ENCODE measurements around the gene ERC1.
A peak's percentile ranks its signal among the peaks of the same experiment; 100 is the strongest.
"Not testable (repeated sequence)": the region's sequence is repeated elsewhere in the genome, so short reads cannot be mapped to it uniquely, and the experiment has no call there.

ERC1 gene

GRCh38 chr12:989051-989450, 2.0 kb upstream of the ERC1 start:
- DNase-seq = no peak

GRCh38 chr12:989751-990660, 1.0 kb upstream of the ERC1 start:
- DNase-seq = no peak

- DNase-seq = peak; percentile 14
Observed at GRCh38 chr12:991350-992333, 619 bp downstream of the ERC1 start.

DNA sequence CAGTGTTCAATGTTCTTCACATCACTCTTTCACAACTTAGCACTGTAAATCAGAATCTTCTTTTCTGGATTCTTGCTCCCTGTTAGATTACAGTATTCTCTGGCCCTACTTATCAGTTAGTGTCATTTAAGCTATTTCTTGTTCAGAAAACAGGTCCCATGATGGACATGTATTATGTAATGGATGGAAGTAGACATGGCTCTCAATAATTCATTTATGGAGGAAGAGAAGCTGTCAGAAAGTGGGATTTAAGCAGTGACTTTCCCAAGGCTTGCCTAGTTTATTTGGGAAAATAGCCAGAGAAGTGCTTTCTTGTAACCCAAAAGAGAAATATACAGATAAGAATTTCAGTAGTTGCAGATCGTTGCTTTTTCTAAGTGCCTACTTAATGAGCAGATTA, 1.6 kb downstream of the ERC1 start:
- DNase-seq = no peak

DNA sequence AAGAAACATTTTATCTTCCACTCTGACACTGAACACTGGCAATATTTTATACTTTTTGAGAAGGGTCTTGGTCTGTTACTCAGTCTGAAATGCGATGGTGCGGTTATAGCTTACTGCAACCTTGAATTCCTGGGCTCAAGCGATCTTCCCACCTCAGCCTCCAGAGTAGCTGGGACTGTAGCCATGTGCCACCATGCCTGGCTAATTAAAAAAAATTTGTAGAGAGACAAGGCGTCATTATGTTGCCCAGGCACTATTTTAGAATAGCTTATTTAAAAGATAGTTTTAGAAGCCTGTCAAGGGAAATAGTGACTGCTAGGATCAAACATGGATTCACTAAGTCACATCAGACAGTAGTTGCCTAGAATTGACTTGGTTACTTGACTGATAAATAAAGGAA, 5.9 kb downstream of the ERC1 start:
- DNase-seq = no peak

DNA sequence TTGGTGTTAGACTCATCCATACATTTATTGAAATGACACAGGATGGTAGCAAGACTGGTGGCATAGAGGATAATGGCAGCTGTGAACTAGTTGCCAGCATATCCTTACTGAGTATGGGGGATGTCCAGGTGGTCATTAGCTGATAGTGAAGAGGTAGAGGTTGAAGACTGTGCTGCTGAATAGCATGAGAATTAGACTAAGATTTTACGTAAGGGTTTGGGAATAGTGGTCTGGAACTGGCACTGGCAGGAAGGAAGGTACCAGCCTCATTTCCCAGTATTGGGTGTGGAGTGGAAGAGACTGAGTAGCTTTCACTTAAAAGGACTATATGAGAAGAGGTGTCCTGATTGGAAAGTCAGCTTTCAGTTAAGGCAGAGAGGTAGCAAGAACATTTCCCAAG, 6.5 kb downstream of the ERC1 start:
- DNase-seq = no peak

DNA sequence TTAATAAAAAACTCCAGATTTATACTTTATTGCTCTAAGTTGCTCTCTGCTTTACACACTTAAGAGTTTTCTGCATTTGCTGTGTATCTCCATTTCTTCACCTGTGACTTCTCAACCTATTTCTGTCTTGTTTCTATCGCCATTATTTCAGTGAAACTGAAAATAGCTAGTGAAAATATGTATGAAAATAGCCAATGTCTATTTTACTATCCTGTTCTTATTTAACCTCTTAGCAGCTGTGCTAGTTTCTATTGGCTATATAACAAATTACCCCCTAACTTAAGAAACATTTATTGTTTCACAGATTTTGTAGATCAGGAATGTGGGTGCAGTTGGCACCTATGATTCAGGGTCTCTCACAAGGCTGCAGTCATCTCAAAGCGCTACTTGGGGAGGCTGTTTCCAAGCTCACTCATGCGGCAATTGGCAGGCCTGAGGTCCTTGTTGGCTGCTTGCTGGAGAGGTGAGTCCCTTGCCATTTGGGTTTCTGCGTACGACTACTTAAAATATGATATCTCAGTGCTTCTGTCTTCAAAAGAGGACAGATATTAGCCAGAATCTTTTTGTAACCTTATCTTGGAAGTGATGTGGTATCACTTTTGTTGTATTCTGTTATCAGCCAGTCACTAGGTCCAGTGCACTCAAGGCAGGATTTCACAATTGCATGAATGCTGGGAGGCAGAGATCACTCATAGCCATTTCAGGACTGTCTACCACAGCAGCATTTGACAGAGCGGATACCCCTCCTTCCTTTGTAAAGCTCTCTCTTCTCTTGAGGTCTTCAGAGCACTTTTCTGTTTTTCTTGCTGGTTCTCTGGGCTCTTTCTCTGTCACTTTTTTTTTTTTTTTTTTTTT, 7.2 kb downstream of the ERC1 start:
- DNase-seq = no peak

- DNase-seq = not testable (repeated sequence)
Observed at GRCh38 chr12:999736-1000135, 8.7 kb downstream of the ERC1 start.

DNA sequence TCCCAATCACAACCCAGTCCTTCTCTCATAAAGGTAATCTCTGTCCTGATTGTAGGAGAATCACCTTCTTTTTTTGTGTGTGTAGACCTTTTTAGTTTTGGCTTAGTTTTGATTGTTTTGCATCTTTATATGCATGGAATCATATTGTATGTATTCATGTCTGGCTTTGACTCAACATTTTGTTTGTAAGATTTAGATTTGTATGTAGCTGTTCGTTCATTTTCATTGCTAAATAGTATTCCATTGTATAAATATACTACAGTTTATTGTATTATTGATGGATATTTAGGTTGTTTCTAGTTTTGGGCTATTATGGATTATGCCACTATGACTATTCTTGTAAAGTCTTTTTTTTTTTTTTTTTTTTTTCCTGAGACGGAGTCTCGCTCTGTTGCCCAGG, 10.5 kb downstream of the ERC1 start:
- no peak for DNase-seq

DNA sequence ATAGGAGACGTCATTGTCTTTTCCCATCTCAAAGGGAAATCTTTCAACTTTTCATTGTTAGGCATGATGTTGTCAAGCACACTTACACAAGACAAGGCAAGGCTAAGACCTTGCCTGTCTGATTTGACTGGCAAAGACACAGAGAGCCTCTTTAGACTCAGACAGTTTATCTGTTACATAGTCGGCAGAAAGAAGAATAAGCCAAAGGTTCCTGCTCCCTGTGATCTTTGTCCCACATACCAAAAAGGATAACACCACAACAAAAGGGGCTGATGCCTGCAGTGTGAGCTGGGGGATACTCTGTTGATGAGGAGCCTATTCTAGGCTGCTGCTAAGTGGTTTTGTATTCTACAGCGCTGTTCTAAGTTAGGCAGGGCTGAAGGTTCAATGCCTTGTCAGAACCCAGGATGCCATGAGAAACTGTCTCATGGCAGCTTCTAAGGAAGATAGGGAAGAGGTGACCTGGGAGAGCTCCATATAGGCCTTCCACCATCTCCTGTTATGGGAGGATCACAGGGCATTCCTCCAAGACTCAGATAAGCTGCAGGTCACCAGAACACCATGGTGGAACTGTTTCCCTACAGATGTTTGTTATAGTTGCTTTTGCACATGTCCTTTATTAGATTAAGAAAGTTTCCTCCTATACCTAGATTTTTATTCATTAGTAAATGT, 12.7 kb downstream of the ERC1 start:
- no peak for DNase-seq

DNA sequence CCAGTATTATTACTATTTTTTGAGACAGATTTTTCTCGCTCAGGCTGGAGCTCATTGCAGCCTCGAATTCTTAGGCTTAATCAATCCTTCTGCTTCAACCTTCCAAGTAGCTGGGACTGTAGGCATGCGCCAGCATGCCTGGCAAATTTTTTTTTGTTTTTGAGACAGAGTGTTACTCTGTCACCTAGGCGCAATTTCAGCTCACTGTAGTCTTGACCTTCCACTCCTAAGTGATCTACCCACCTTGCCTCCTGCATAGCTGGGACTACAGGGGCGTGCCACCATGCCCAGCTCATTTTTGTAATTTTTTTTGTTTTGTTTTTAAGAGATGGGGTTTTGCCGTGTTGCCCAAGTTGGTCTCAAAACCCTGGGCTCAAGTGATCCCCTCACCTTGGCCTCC, 15.2 kb downstream of the ERC1 start:
- no peak for DNase-seq

DNA sequence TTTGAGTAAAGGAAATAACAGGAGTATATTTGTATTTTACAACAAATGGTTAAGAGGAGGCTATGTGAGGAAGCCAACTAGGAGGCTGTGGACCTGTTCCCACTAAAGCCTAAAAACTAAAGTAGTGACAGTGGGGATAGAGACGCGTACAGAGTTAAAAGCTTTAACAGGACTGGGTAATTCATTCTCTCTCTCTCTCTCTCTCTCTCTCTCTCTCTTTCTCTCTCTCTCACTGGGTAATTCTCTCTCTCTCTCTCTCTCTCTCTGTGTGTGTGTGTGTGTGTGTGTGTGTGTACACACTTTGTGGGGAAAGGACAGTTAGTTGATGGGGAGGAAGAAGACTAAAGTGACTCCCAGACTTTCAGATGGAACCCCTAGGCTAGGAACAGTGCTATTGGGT, 16.3 kb downstream of the ERC1 start:
- DNase-seq = no peak

DNA sequence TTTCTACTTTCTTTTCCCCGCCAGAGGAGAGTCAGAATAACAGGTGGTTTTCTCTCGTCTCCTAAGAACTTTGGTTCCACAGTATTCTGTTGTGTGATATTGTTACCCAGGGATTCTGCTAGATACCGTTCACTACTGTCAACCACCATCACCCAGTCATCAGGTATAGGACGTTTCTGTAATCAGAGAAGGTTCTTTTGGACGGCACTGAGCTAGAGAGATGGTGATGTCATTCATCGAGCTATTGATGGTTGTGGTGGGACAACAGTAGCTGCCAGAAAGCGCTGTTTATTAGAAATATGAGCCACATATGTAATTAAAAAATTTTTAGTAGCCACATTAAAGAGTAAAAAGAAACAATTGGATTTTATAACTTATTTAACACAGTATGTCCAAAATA, 17.0 kb downstream of the ERC1 start:
- no peak for DNase-seq

DNA sequence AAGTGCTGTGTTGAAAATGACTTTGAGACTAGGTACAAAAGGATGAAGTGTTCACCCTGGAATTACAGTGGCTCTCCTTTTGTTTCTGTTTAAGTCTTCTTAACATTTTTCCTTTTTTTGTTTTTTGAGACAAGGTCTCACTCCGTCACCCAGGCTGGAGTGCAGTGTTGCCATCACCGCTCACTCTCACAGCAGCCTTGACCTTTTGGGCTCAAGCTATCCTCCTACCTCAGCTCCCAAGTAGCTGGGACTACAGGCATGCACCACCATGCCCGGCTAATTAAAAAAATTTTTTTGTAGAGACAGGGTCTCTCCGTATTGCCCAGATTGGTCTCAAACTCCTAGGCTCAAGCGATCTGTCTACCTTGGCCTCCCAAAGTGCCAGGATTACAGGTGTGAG, 20.1 kb downstream of the ERC1 start:
- no peak for DNase-seq

DNA sequence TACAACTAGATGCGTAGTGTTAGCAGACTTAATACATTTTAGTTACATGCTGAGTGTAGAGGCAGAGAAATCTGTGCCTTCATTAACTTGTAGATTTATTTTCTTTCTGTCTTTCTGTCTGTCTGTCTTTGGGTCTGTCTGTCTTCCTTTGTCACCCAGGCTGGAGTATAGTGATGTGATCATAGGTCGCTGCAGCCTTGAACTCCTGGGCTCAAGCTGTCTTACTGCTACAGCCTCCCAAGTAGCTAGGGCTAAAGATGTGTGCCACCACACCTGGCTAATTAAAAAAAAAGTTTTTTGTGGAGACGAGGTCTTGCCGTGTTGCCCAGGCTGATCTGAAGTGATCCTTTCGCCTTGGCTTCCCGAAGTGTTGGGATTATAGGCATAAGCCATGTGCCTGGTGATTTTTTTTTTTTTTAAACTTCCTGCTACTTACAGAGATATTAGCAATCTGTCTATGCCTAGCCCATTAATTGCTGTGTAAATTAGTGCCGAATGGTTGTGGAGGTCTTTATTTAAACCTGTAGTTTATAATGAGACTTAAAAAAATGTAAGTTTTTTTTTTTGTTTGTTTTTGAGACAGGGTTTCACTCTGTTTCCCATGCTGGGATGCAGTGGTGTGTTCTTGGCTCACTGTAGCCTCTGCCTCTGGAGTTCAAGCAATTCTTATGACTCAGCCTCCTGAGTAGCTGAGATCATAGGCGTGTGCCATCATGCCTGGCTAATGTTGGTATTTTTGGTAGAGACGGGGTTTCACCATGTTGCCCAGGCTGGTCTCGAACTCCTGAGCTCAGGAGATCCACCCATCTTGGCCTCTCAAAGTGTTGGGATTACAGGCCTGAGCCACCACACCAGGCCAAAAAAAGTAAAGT, 22.8 kb downstream of the ERC1 start:
- no peak for DNase-seq

- DNase-seq = no peak
Observed at GRCh38 chr12:1019283-1019682, 28.3 kb downstream of the ERC1 start.

GRCh38 chr12:1020389-1020788, 29.4 kb downstream of the ERC1 start:
- DNase-seq = no peak

GRCh38 chr12:1022032-1022970, 31.3 kb downstream of the ERC1 start:
- no peak for DNase-seq

GRCh38 chr12:1030779-1031178, 39.8 kb downstream of the ERC1 start:
- DNase-seq = no peak

- DNase-seq = no peak
Observed at GRCh38 chr12:1034243-1034642, 43.2 kb downstream of the ERC1 start.
